ENCODE results near the gene GALNT2.

GALNT2 gene

DNA sequence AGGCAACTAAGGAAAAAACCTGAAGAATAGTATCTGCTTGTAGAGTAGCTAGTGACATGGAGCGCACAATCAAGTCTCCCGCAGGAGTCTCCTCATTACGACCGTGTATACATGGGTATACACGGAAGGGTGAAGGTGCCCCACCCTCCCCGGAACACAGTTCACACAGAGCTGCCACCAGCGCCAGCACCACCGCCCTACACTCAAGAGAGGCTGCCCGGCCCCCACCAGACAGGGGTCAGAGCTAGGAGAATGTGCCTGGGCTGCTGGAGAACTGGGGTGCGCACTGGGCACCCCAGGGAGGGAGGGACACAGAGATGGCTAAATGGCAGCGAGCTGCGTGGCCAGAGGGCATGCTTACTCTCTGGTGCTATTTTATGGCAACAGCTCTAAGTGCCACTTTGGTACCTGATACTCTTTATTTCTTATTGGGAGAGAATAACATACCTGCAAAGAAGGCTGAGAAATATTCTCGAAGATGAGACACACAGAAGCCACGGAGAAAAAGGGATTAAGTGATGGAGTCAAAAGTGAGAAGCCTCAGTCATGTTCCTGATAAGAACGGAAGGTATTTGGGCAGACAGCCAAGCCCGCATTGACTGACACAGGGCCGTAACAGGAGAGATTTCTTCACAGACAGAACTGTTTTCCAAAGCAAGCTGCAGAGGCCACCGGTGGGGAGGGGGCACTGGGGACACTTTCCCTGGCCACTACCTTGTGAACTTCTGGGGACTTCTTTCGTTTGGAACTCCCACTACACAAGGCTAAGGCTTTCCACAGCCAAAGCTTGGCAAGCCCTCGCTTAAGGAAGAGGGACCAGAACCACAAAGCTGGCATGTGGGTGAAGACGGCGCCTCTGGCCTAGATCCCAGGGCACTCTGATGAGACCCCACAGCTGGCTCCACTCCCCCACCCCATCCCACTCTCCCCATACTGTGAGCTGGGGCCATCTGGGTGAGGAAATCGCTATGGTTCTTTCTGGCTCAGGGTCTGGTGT lies 251.1 kb downstream of the GALNT2 start:
- H3K4me3 ChIP-seq (ENCODE audit: low read length, poor library complexity, severe bottlenecking), result no peak overlapping the region
- H3K79me2 ChIP-seq (ENCODE audit: insufficient read depth, low read length), result no peaks in the 10 kb centered on the region
- no peaks in the 10 kb centered on the region for H4K20me1 ChIP-seq (ENCODE audit: insufficient read depth, low read length, poor library complexity, severe bottlenecking)
- no peak for TF ChIP-seq EZH2phosphoT487 (IDR thresholded peaks at IDR 0.05; ENCODE audit: borderline replicate concordance)
- no peak for TF ChIP-seq CTCF (conservative IDR thresholded peaks at IDR 0.05; ENCODE audit: low read length)
- no peak overlapping the region for H3K4me2 ChIP-seq (ENCODE audit: low read depth, low read length, poor library complexity, severe bottlenecking)
- H3K9me3 ChIP-seq (ENCODE audit: insufficient read depth, low read depth, low read length), result no peaks in the 10 kb centered on the region
- no peaks in the 10 kb centered on the region for H3K9me2 ChIP-seq (replicated peaks; ENCODE audit: low read depth, low read length)
- H3K4me1 ChIP-seq (ENCODE audit: insufficient read depth, low read length, poor library complexity, severe bottlenecking), result no peaks in the 10 kb centered on the region
- no peaks in the 10 kb centered on the region for H3K36me3 ChIP-seq (ENCODE audit: insufficient read depth, low read length)
- H3K27me3 ChIP-seq (ENCODE audit: insufficient read depth, low read length, poor library complexity, severe bottlenecking), result no peaks in the 10 kb centered on the region
- H3F3A ChIP-seq (ENCODE audit: low read depth), result no peaks in the 10 kb centered on the region
- H3K9ac ChIP-seq (ENCODE audit: low read depth, low read length, poor library complexity, severe bottlenecking), result no peak overlapping the region
- H2AFZ ChIP-seq (ENCODE audit: low read length), result no peak overlapping the region

DNA sequence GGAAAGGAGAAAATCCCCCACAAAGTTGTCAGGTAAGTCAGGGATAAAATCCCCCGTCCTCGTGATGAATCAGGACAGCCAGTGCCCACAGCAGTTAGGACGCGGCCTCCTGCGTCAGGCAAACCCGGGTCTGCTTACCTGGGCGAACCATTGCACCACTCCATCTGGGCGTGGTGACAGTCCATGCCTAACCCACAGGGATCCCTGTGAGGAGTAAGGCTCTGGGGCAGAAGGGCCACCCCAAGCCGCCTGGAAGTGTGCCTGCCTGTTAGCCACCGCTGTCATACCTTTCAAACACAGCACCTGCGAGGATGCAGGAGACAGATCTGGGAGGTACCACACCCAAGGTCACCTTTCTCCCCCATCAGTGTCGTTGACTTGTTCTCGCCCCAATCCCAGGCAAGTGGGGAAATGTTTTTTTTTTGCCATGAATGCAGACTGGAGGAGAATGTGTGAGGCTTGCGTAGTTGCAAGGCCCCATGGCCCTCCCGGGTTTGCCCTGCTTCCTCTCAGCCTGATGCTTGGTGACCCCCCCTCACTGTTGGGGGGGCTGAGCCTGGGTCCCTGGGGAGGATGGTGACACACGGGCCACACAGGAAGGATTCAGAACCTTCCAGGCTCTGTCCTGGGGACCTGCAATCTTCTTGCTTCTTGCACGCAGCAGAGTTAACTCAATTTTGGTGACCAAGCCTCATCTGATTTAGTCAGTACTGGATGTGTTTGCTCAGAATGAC lies 252.1 kb downstream of the GALNT2 start:
- H3K4me1 ChIP-seq (ENCODE audit: insufficient read depth, low read length, poor library complexity, severe bottlenecking), result no peaks in the 10 kb centered on the region
- no peaks in the 10 kb centered on the region for H3K79me2 ChIP-seq (ENCODE audit: insufficient read depth, low read length)
- no peak overlapping the region for H2AFZ ChIP-seq (ENCODE audit: low read length)
- TF ChIP-seq EZH2phosphoT487 (IDR thresholded peaks at IDR 0.05; ENCODE audit: borderline replicate concordance) (no peak), CTCF (conservative IDR thresholded peaks at IDR 0.05; ENCODE audit: low read length) (no peak)
- H3F3A ChIP-seq (ENCODE audit: low read depth), result no peaks in the 10 kb centered on the region
- H4K20me1 ChIP-seq (ENCODE audit: insufficient read depth, low read length, poor library complexity, severe bottlenecking), result no peaks in the 10 kb centered on the region
- no peaks in the 10 kb centered on the region for H3K9me2 ChIP-seq (replicated peaks; ENCODE audit: low read depth, low read length)
- H3K27me3 ChIP-seq (ENCODE audit: insufficient read depth, low read length, poor library complexity, severe bottlenecking), result no peaks in the 10 kb centered on the region
- no peak overlapping the region for H3K9ac ChIP-seq (ENCODE audit: low read depth, low read length, poor library complexity, severe bottlenecking)
- H3K9me3 ChIP-seq (ENCODE audit: insufficient read depth, low read depth, low read length), result no peaks in the 10 kb centered on the region
- H3K4me2 ChIP-seq (ENCODE audit: low read depth, low read length, poor library complexity, severe bottlenecking), result no peak overlapping the region
- no peak overlapping the region for H3K4me3 ChIP-seq (ENCODE audit: low read length, poor library complexity, severe bottlenecking)
- no peaks in the 10 kb centered on the region for H3K36me3 ChIP-seq (ENCODE audit: insufficient read depth, low read length)

- TF ChIP-seq CTCF (conservative IDR thresholded peaks at IDR 0.05; ENCODE audit: low read length) (no peak), EZH2phosphoT487 (IDR thresholded peaks at IDR 0.05; ENCODE audit: borderline replicate concordance) (no peak)
- H3K4me3 ChIP-seq (ENCODE audit: low read length, poor library complexity, severe bottlenecking), result no peak overlapping the region
Observed at GRCh38 chr1:230320804-230321203, 253.8 kb downstream of the GALNT2 start.

More at GRCh38 chr1:230320804-230321203, 253.8 kb downstream of the GALNT2 start:
- H3K4me2 ChIP-seq (ENCODE audit: low read depth, low read length, poor library complexity, severe bottlenecking), result no peak overlapping the region
- no peaks in the 10 kb centered on the region for H4K20me1 ChIP-seq (ENCODE audit: insufficient read depth, low read length, poor library complexity, severe bottlenecking)
- H3F3A ChIP-seq (ENCODE audit: low read depth), result no peaks in the 10 kb centered on the region
- H3K9me2 ChIP-seq (replicated peaks; ENCODE audit: low read depth, low read length), result no peaks in the 10 kb centered on the region
- no peaks in the 10 kb centered on the region for H3K27me3 ChIP-seq (ENCODE audit: insufficient read depth, low read length, poor library complexity, severe bottlenecking)
- H3K9ac ChIP-seq (ENCODE audit: low read depth, low read length, poor library complexity, severe bottlenecking), result no peak overlapping the region
- H3K79me2 ChIP-seq (ENCODE audit: insufficient read depth, low read length), result no peaks in the 10 kb centered on the region
- H2AFZ ChIP-seq (ENCODE audit: low read length), result no peak overlapping the region
- no peaks in the 10 kb centered on the region for H3K4me1 ChIP-seq (ENCODE audit: insufficient read depth, low read length, poor library complexity, severe bottlenecking)
- H3K36me3 ChIP-seq (ENCODE audit: insufficient read depth, low read length), result no peaks in the 10 kb centered on the region
- H3K9me3 ChIP-seq (ENCODE audit: insufficient read depth, low read depth, low read length), result no peaks in the 10 kb centered on the region
